ENCODE results near the gene IGLON5. TPM values are rescaled to one million over a fixed set of nuclear protein-coding genes. Genes with fewer than 3 reads are reported as not detected.

The IGLON5 gene
- total RNA-seq, 2 experiments from 2014 or later, result not detected

GRCh38 chr19:51365965-51366388 is 54.5 kb downstream of the IGLON5 start, which contains the start of gene ETFB:
Gene ETFB, minus strand, starts transcription at chr19:51366388. Its CDS starts 62 bp downstream, at chr19:51366326.
- Histone ChIP-seq H3K4me1 (ENCODE audit: insufficient read depth, low read length, poor library complexity, severe bottlenecking) (peaks cover 34% of the 10 kb centered on the region), H3K27ac (ENCODE audit: low read depth, low read length, poor library complexity, severe bottlenecking) (peak within 1 kb of the TSS; percentile 79), H3K4me3 (ENCODE audit: low read depth, low read length, poor library complexity, severe bottlenecking) (peak within 1 kb of the TSS; percentile 78), H3K79me2 (ENCODE audit: insufficient read depth, low read depth, low read length) (peaks cover 10% of the 10 kb centered on the region; the same call in 1 of the 2 replicates), H3K9me2 (ENCODE audit: insufficient read depth, low read length) (no peaks in the 10 kb centered on the region), H3K4me2 (ENCODE audit: low read length) (peak within 1 kb of the TSS; percentile 92), H3K9me3 (ENCODE audit: low read length) (no peaks in the 10 kb centered on the region), H3K36me3 (ENCODE audit: insufficient read depth, low read length) (no peaks in the 10 kb centered on the region), H4K20me1 (ENCODE audit: insufficient read depth, low read length) (no peaks in the 10 kb centered on the region), H2AFZ (ENCODE audit: low read length) (peak within 1 kb of the TSS; percentile 24; the same call in 1 of the 2 replicates)
- BruUV-seq (replicated peaks), result TSS peak; percentile 92
- TF ChIP-seq EZH2phosphoT487 (IDR thresholded peaks at IDR 0.05; ENCODE audit: borderline replicate concordance, low read depth, low read length), result no peak
- TF ChIP-seq, protein P1, sequence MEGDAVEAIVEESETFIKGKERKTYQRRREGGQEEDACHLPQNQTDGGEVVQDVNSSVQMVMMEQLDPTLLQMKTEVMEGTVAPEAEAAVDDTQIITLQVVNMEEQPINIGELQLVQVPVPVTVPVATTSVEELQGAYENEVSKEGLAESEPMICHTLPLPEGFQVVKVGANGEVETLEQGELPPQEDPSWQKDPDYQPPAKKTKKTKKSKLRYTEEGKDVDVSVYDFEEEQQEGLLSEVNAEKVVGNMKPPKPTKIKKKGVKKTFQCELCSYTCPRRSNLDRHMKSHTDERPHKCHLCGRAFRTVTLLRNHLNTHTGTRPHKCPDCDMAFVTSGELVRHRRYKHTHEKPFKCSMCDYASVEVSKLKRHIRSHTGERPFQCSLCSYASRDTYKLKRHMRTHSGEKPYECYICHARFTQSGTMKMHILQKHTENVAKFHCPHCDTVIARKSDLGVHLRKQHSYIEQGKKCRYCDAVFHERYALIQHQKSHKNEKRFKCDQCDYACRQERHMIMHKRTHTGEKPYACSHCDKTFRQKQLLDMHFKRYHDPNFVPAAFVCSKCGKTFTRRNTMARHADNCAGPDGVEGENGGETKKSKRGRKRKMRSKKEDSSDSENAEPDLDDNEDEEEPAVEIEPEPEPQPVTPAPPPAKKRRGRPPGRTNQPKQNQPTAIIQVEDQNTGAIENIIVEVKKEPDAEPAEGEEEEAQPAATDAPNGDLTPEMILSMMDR (conservative IDR thresholded peaks at IDR 0.05; ENCODE audit: low read length), result no peak; the same call in none of the 2 replicates
- DNase-seq (ENCODE audit: low spot score), result no peak
- CTCF ChIA-PET (ENCODE audit: unreplicated experiment), result interaction anchor here (0.9 to 1.1 kb wide), 2 partner anchors 27 to 52 kb away, joined by 3 read pairs; partner anchors contain the start of gene SIGLEC10
- POLR2A ChIA-PET, result no interaction called here
- intact Hi-C loops (cut with micrococcal nuclease; ENCODE audit: unreplicated experiment), result loop anchor here (1.0 to 2.0 kb wide), 2 partner anchors 27 to 51 kb away; partner anchors contain the start of gene SIGLEC10

- Histone ChIP-seq H3K4me2 (ENCODE audit: low read length) (peak overlapping the region; percentile 92), H4K20me1 (ENCODE audit: insufficient read depth, low read length) (no peaks in the 10 kb centered on the region), H3K4me3 (ENCODE audit: low read depth, low read length, poor library complexity, severe bottlenecking) (peak overlapping the region; percentile 78), H3K9me2 (ENCODE audit: insufficient read depth, low read length) (no peaks in the 10 kb centered on the region), H3K36me3 (ENCODE audit: insufficient read depth, low read length) (no peaks in the 10 kb centered on the region), H2AFZ (ENCODE audit: low read length) (peak overlapping the region; percentile 18; the same call in 1 of the 2 replicates), H3K4me1 (ENCODE audit: insufficient read depth, low read length, poor library complexity, severe bottlenecking) (peaks cover 34% of the 10 kb centered on the region), H3K79me2 (ENCODE audit: insufficient read depth, low read depth, low read length) (peaks cover 10% of the 10 kb centered on the region; the same call in 1 of the 2 replicates), H3K27ac (ENCODE audit: low read depth, low read length, poor library complexity, severe bottlenecking) (peak overlapping the region; percentile 79), H3K9me3 (ENCODE audit: low read length) (no peaks in the 10 kb centered on the region)
- intact Hi-C loops (cut with micrococcal nuclease; ENCODE audit: unreplicated experiment), result loop anchor here (1.0 to 2.0 kb wide), 3 partner anchors 27 to 50 kb away; partner anchors contain the start of gene SIGLEC10
- CTCF ChIA-PET (ENCODE audit: unreplicated experiment), result interaction anchor here (1.1 kb wide), 1 partner anchor 51 kb away, joined by 3 read pairs; the partner anchor contains the start of gene SIGLEC10
- POLR2A ChIA-PET, result interaction anchor here (1.0 kb wide), 1 partner anchor 27 kb away, joined by 4 read pairs; no protein-coding TSS in a partner anchor
- no peak for TF ChIP-seq EZH2phosphoT487 (IDR thresholded peaks at IDR 0.05; ENCODE audit: borderline replicate concordance, low read depth, low read length)
- TF ChIP-seq, protein P1 (conservative IDR thresholded peaks at IDR 0.05; ENCODE audit: low read length), result no peak
- no TSS peak for BruUV-seq (replicated peaks)
- DNase-seq (ENCODE audit: low spot score), result peak; percentile 97
Observed at GRCh38 chr19:51366389-51367254, 55.2 kb downstream of the IGLON5 start.

All from OCI-LY7 (cell line).